Stimulated activated CD4-positive, alpha-beta T cell treated with anti-CD3 and anti-CD28 coated beads, Interleukin-1b, Interleukin-23, amount 100 ng/mL, for 4 hours (primary cell): ENCODE data around the gene SUMO4.

Experiments
- DNase-seq, 2 donors: peaks; one replicate each; pipeline ENCODE4 v3.0.0-alpha.2; 2020; ENCODE audit warnings: low read depth in 2 of 2

Gene SUMO4

GRCh38 chr6:149389509-149390297 is 10.4 kb upstream of the SUMO4 start:
- no peak for DNase-seq

GRCh38 chr6:149392093-149392492 is 8.0 kb upstream of the SUMO4 start:
- no peak for DNase-seq

- DNase-seq, result no peak
These were observed 7.5 kb upstream of the SUMO4 start for GRCh38 chr6:149392535-149392934.

GRCh38 chr6:149393002-149393679 is 6.9 kb upstream of the SUMO4 start:
- no peak for DNase-seq

- DNase-seq, result no peak
These were observed 4.9 kb upstream of the SUMO4 start for GRCh38 chr6:149395185-149395584.

GRCh38 chr6:149397384-149397783 is 2.7 kb upstream of the SUMO4 start:
- no peak for DNase-seq

- no peak for DNase-seq
These were observed 3.5 kb downstream of the SUMO4 start for GRCh38 chr6:149403534-149403933.

- DNase-seq, result no peak
These were observed 6.0 kb downstream of the SUMO4 start for GRCh38 chr6:149405823-149406765.

- DNase-seq, result no peak
These were observed 9.6 kb downstream of the SUMO4 start for GRCh38 chr6:149409617-149410016.

- DNase-seq, result no peak
These were observed 10.5 kb downstream of the SUMO4 start for GRCh38 chr6:149410557-149410956.

- DNase-seq, result no peak
These were observed 13.9 kb downstream of the SUMO4 start for GRCh38 chr6:149414009-149414408.

GRCh38 chr6:149414821-149415220 is 14.8 kb downstream of the SUMO4 start:
- DNase-seq, result no peak

GRCh38 chr6:149419696-149420404 is 19.8 kb downstream of the SUMO4 start:
- no peak for DNase-seq

- DNase-seq, result no peak
These were observed 21.1 kb downstream of the SUMO4 start for GRCh38 chr6:149421132-149421531.

- DNase-seq, result no peak
These were observed 22.5 kb downstream of the SUMO4 start for GRCh38 chr6:149422581-149422980.

- no peak for DNase-seq
These were observed 23.9 kb downstream of the SUMO4 start for GRCh38 chr6:149423964-149424440.

GRCh38 chr6:149425224-149425623 is 25.2 kb downstream of the SUMO4 start:
- DNase-seq, result no peak

- DNase-seq, result no peak
These were observed 25.7 kb downstream of the SUMO4 start for GRCh38 chr6:149425754-149426153.

GRCh38 chr6:149428606-149429005 is 28.5 kb downstream of the SUMO4 start:
- no peak for DNase-seq

- DNase-seq, result no peak
These were observed 29.6 kb downstream of the SUMO4 start for GRCh38 chr6:149429427-149430360.
